ENCODE measurements around the gene CCDC61. TPM values are rescaled to one million over a fixed set of nuclear protein-coding genes. Genes with fewer than 3 reads are reported as not detected.

CCDC61 gene
- total RNA-seq, 1 donor = 3.9 TPM

GRCh38 chr19:46020819-46021125 is 25.5 kb downstream of the CCDC61 start:
- TF ChIP-seq CTCF (IDR thresholded peaks at IDR 0.05; ENCODE audit: insufficient read depth, low read depth, low read length) = no peak
- no peak overlapping the region for H3K4me3 ChIP-seq (ENCODE audit: low read depth, low read length)
- no peak for DNase-seq (ENCODE audit: low read depth)

- no peak for DNase-seq (ENCODE audit: low read depth)
- TF ChIP-seq CTCF (IDR thresholded peaks at IDR 0.05; ENCODE audit: insufficient read depth, low read depth, low read length) = no peak
- H3K4me3 ChIP-seq (ENCODE audit: low read depth, low read length) = no peak overlapping the region
These were observed 26.3 kb downstream of the CCDC61 start for GRCh38 chr19:46021531-46022041.

- TF ChIP-seq CTCF (IDR thresholded peaks at IDR 0.05; ENCODE audit: insufficient read depth, low read depth, low read length) = no peak
- no peak for DNase-seq (ENCODE audit: low read depth)
- H3K4me3 ChIP-seq (ENCODE audit: low read depth, low read length) = no peak overlapping the region
These were observed 26.8 kb downstream of the CCDC61 start for GRCh38 chr19:46022061-46022430.

- TF ChIP-seq CTCF (IDR thresholded peaks at IDR 0.05; ENCODE audit: insufficient read depth, low read depth, low read length) = no peak
- no peak within 1 kb of the TSS for H3K4me3 ChIP-seq (ENCODE audit: low read depth, low read length)
- DNase-seq (ENCODE audit: low read depth) = no peak
These were observed 27.4 kb downstream of the CCDC61 start, which contains the start of gene PGLYRP1 for GRCh38 chr19:46022431-46023310. PGLYRP1 (minus strand) TSS chr19:46023053; CDS start chr19:46023021, 32 bp downstream.

GRCh38 chr19:46023311-46023779 is 28.1 kb downstream of the CCDC61 start:
- no peak for TF ChIP-seq CTCF (IDR thresholded peaks at IDR 0.05; ENCODE audit: insufficient read depth, low read depth, low read length)
- no peak overlapping the region for H3K4me3 ChIP-seq (ENCODE audit: low read depth, low read length)
- DNase-seq (ENCODE audit: low read depth) = no peak

GRCh38 chr19:46025835-46026234 is 30.6 kb downstream of the CCDC61 start:
- no peak for TF ChIP-seq CTCF (IDR thresholded peaks at IDR 0.05; ENCODE audit: insufficient read depth, low read depth, low read length)
- no peak overlapping the region for H3K4me3 ChIP-seq (ENCODE audit: low read depth, low read length)
- DNase-seq (ENCODE audit: low read depth) = no peak
